ENCODE data around the gene BICC1. TPM values are rescaled to one million over a fixed set of nuclear protein-coding genes. Genes with fewer than 3 reads are reported as not detected.

Gene BICC1
- polyA plus RNA-seq, 3 donors: 4.6 to 20.8 (median 8.6) TPM

DNA sequence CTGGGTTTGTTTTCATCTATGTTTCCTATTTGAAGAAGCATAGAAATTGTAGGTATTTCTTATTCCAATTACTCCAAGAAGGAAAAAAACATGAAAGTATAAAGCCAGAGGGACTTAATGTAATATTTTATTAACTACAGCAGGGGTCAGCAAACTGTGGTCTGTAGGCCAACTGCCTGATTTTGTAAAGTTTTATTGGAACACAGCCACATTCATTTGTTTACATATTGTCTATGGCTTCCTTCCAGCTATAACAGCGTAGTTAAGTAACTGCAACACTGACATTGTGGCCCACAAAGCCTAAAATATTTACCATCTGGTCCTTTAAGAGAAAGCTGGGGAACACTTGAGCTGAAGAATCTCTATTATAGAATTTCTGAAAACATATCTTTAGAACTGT, 306.2 kb downstream of the BICC1 start:
- H3K27ac ChIP-seq (ENCODE audit: low read depth, low read length): no peak overlapping the region
- WGBS, 3 donors: 14 to 50% (median 41%) methylated on average over 1 of the region's 1 CpG

DNA sequence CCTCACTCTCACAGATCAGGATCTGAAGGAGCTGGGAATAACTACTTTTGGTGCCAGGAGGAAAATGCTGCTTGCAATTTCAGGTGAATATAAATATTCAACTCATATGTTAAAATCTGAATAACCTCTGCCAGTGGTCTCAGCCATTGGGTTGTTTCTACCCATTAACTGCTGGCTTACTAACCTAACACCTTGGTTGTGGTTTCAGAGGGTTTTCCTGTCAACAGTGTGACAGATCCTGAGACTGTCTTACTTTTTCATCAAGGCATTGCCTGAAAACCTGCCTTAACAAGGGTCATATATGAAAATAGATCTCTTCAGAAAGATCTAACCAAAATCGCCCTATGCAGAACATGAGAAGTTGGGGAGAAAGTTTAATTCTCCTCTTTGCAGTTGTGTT, 307.7 kb downstream of the BICC1 start:
- WGBS, 3 donors: 86 to 94% (median 93%) methylated on average over 1 of the region's 1 CpG
- H3K27ac ChIP-seq (ENCODE audit: low read depth, low read length): no peak overlapping the region

DNA sequence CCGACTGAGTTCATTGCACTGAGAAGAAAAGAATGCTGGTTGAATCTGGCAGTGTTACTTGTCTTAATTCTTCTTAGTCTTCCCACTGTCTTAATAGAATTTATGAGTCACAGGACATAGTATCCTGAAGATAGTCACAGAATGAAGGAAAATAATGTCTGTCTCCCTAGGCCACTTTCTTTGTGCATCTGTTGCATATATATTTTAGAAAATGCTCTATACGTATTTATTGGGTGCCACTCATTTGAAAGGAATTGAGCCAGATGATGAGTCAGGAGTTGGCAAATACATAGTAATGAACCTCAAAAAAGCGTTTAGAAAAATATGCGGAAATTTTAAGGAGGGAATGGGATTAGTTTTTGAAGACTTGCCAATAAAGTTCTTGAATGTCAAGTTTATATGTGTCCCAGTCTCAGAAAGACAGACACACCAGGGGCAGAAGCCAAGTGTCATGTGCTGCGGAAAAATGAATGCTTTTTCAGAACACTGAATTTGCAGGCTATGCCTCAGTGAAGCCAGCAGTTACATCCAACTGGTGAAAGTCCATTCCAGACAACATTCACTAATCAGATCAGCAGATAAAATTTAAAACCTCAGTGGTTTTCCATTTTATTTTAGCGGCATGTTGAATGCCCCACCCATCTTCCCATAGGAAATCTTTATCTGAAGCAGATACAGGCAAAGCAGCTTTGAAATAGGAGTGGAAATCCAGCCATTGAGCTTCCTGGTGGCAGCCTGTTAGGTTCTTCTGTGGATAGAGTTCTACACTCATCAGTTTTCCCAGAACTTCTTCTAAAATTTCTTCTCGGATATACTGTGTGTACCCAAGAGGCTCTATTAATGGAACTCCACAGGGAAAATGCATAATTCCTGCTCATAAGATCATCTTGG, 308.4 kb downstream of the BICC1 start:
- no peak overlapping the region for H3K27ac ChIP-seq (ENCODE audit: low read depth, low read length)
- 56 to 74% (median 60%) methylated on average over 7 of the region's 7 CpGs for WGBS, 3 donors

DNA sequence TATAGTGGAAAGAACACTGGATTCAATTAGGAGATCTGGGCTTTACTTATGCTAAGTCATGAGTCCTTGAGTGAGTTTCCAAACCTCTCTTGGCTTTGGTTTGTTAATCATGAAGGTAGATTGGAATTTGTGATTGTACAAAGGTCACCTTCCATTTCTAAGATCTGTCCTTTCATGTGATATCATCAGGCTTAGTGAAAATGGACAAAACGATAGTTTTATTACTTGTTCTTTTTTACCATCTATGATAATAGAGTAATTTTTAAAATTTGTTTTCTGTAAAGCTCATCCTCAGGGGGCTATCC, 309.0 kb downstream of the BICC1 start:
- no peak overlapping the region for H3K27ac ChIP-seq (ENCODE audit: low read depth, low read length)
- 61 to 79% (median 66%) methylated on average over 1 of the region's 1 CpG for WGBS, 3 donors

GRCh38 chr10:58823983-58824382, 311.3 kb downstream of the BICC1 start:
- H3K27ac ChIP-seq (ENCODE audit: low read depth, low read length): no peak overlapping the region
- WGBS, 3 donors: 84 to 94% (median 90%) methylated on average over 1 of the region's 1 CpG

GRCh38 chr10:58824396-58824795, 311.7 kb downstream of the BICC1 start:
- WGBS, 3 donors: 84 to 93% (median 90%) methylated on average over 2 of the region's 2 CpGs
- no peak overlapping the region for H3K27ac ChIP-seq (ENCODE audit: low read depth, low read length)

DNA sequence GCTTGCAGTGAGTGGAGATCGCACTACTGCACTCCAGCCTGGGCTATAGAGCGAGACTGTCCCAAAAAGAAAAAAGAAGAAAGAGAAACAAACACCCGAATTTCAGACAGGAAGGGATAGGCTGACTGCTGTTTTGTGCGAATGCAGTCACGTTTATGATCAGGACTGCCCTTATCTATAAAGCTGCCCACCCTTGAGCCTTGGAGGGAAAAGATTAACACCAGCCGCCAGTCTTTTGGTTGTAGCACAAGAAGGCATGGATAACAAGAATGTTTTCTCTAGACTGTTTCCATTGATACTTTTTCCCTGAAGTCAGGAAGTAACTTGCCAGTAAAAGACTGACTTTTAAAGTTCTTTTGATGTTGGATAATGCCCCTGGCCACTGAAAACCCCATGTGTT, 314.0 kb downstream of the BICC1 start:
- WGBS, 3 donors: 52 to 77% (median 72%) methylated on average over 6 of the region's 6 CpGs
- no peak overlapping the region for H3K27ac ChIP-seq (ENCODE audit: low read depth, low read length)

GRCh38 chr10:58827381-58827780, 314.7 kb downstream of the BICC1 start:
- 87 to 89% (median 87%) methylated on average over 3 of the region's 3 CpGs for WGBS, 3 donors
- H3K27ac ChIP-seq (ENCODE audit: low read depth, low read length): no peak overlapping the region

DNA sequence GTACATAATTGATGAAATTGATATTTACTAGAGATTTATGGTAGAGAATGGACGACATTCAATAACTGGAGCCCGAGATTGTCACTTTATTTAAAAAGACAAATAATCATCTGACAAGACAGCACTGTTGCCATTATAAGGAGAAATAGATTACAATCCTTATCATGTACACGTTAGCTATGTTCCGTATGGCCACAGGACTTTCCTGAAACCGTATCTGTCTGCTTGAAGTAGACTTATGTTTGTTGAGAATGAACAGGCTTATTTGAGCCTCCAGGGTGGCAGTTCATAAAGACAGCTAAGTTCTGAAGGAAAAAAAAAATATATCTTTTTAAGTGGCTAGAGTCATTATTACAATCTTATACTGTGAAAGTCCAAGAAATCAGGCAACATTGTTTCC, 317.2 kb downstream of the BICC1 start:
- no peak overlapping the region for H3K27ac ChIP-seq (ENCODE audit: low read depth, low read length)
- WGBS, 3 donors: 74 to 91% (median 89%) methylated on average over 5 of the region's 5 CpGs

GRCh38 chr10:58830697-58831096, 318.0 kb downstream of the BICC1 start:
- H3K27ac ChIP-seq (ENCODE audit: low read depth, low read length): no peak overlapping the region

GRCh38 chr10:58833771-58834561, 321.3 kb downstream of the BICC1 start:
- 48 to 69% (median 57%) methylated on average over 5 of the region's 5 CpGs for WGBS, 3 donors
- H3K27ac ChIP-seq (ENCODE audit: low read depth, low read length): no peak overlapping the region

- WGBS, 3 donors: 79 to 91% (median 88%) methylated on average over 3 of the region's 3 CpGs
- no peak overlapping the region for H3K27ac ChIP-seq (ENCODE audit: low read depth, low read length)
These were observed 323.6 kb downstream of the BICC1 start for GRCh38 chr10:58836176-58836700.

DNA sequence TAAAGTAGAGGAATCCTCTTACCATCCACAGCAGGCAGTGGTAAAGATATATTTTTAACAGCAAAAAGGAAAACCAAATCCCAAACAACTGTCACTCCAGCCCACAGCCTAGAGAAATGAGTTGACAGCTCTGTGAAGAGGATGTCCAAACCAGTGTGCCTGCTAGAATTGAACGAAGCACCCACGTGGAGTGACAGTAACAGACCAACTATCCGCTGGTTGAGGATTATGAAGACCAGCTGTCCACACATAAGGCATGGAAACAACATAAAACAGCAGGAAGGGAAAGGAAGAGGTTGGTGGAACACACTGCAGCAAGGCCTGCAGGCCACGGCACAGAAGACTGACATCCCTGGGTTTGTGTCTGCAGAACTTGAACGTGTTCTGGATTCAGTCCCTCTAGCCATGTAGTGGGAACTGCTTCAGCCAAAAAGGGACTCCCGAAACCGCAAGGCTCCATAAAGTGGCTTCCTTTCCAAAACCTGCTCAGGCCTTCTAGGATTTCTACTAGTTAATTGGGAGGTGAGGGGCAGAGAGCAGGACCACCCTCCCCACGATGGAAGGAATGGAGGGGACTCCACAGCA, 324.4 kb downstream of the BICC1 start:
- 82 to 87% (median 87%) methylated on average over 8 of the region's 8 CpGs for WGBS, 3 donors

DNA sequence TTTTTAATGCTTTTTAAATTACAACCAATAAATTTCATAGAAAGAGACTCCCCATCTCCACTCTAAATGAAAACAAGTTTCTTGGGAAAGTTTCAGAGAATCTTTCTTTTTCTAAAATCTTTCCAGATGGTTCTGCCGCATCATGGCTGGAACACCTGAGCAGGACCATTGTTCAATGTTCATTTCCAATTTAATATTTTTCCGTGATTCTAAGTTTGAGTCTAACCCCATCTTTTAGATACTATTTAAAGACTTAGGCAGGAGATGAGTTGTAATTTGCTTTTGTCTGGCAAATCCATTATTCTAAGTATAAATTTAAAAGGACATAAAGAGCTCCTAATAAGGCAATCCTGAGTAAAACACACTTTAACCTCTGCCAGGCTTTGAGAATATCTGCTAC, 325.2 kb downstream of the BICC1 start:
- H3K27ac ChIP-seq (ENCODE audit: low read depth, low read length): no peak overlapping the region
- 61 to 93% (median 65%) methylated on average over 2 of the region's 2 CpGs for WGBS, 3 donors

More for the DNA sequence above, 324.4 kb downstream of the BICC1 start:
- H3K27ac ChIP-seq (ENCODE audit: low read depth, low read length): no peak overlapping the region

- H3K27ac ChIP-seq (ENCODE audit: low read depth, low read length): no peak overlapping the region
- WGBS, 3 donors: 55 to 64% (median 58%) methylated on average over 1 of the region's 1 CpG
These were observed 326.0 kb downstream of the BICC1 start for GRCh38 chr10:58838561-58839208.

GRCh38 chr10:58839771-58840170, 327.1 kb downstream of the BICC1 start:
- H3K27ac ChIP-seq (ENCODE audit: low read depth, low read length): no peak overlapping the region

DNA sequence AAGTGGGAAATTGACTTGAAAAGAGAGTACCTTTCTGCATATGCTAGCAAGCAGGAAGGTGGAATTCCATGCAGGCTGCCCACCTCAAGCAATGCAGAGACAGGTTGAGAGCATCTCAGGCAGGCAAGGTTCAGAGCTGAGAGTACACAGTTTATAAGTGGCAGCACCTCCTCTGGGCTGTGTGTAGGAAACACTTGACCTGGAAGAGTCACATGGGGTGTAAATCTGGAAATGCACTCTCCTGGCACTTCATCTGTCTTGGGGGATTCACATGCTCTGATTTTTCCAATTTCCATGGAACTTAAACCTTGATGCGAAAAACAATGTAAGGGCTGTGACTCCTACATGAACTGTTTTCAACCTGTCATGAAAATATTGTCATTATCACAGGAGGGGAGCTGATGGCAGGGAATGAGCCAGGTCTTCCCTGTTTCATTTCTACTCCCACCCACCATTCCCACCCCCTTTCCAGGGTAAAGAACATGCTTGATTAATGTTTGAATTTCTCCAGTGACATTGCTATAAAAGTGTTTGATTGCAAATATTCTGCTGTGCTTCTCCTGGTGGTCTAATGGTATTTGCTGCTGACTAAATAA, 328.3 kb downstream of the BICC1 start:
- 81 to 92% (median 86%) methylated on average over 1 of the region's 1 CpG for WGBS, 3 donors
- H3K27ac ChIP-seq (ENCODE audit: low read depth, low read length): no peak overlapping the region

DNA sequence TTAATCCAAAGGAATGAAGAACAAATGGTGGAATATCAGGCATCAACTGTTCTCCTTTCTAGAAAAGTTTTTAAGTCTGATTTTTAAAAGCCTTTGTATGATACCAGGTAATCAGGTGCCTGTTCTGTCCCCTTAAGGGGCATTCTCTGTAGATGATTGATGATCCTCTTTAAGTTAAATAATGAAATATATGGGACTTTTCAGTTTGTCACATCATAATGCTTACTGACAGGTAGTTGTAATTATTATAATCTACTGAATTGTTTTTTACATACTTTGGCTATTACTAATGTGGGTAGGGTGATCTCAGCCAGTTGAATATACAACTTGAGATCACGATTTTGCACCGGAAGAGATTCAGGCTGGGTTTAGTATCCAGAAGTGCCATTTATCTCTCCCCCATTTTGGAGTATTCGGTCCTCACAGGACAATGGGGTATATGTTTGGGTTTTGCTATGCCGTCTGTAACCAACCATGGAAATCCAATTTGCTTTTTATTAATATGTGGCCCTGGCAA, 330.2 kb downstream of the BICC1 start:
- 86 to 90% (median 89%) methylated on average over 4 of the region's 4 CpGs for WGBS, 3 donors
- no peak overlapping the region for H3K27ac ChIP-seq (ENCODE audit: low read depth, low read length)
